T-helper 1 cell (primary cell): Measurements from ENCODE around the gene SPG7.

ENCODE experiments used
- DNase-seq, 5 donors: peaks; one replicate each; pipeline ENCODE4 v3.0.0-alpha.2; 2012 to 2020

Gene SPG7

GRCh38 chr16:89519881-89520280, 11.7 kb downstream of the SPG7 start:
- no peak for DNase-seq

GRCh38 chr16:89522287-89522686, 14.1 kb downstream of the SPG7 start:
- no peak for DNase-seq

- DNase-seq = no peak
Observed at GRCh38 chr16:89523680-89524344, 15.6 kb downstream of the SPG7 start.

GRCh38 chr16:89525146-89525913, 17.1 kb downstream of the SPG7 start:
- DNase-seq = no peak

GRCh38 chr16:89529097-89529496, 20.9 kb downstream of the SPG7 start:
- DNase-seq = no peak

GRCh38 chr16:89530401-89531381, 22.5 kb downstream of the SPG7 start:
- DNase-seq = no peak

GRCh38 chr16:89531821-89532526, 23.8 kb downstream of the SPG7 start:
- no peak for DNase-seq

GRCh38 chr16:89534252-89534756, 26.1 kb downstream of the SPG7 start:
- DNase-seq = peak in 3 of 5 donors; percentile 23 to 66 (median 25)

- no peak for DNase-seq
Observed at GRCh38 chr16:89536371-89536770, 28.2 kb downstream of the SPG7 start.

- DNase-seq = no peak
Observed at GRCh38 chr16:89536886-89537548, 28.8 kb downstream of the SPG7 start.

GRCh38 chr16:89537549-89537925, 29.3 kb downstream of the SPG7 start:
- no peak for DNase-seq

- DNase-seq = no peak
Observed at GRCh38 chr16:89538286-89538685, 30.1 kb downstream of the SPG7 start.

GRCh38 chr16:89540557-89540956, 32.4 kb downstream of the SPG7 start:
- DNase-seq = no peak

- DNase-seq = no peak
Observed at GRCh38 chr16:89541792-89542191, 33.6 kb downstream of the SPG7 start.

- DNase-seq = no peak
Observed at GRCh38 chr16:89544113-89544512, 35.9 kb downstream of the SPG7 start.

- DNase-seq = no peak
Observed at GRCh38 chr16:89544713-89545043, 36.5 kb downstream of the SPG7 start.

- DNase-seq = no peak
Observed at GRCh38 chr16:89545044-89545830, 37.0 kb downstream of the SPG7 start.

- DNase-seq = no peak
Observed at GRCh38 chr16:89545831-89546574, 37.8 kb downstream of the SPG7 start.

- DNase-seq = no peak
Observed at GRCh38 chr16:89546781-89547180, 38.6 kb downstream of the SPG7 start.

- DNase-seq = no peak
Observed at GRCh38 chr16:89547291-89547690, 39.1 kb downstream of the SPG7 start.
